ENCODE measurements around the gene SUCLG2.

DNA sequence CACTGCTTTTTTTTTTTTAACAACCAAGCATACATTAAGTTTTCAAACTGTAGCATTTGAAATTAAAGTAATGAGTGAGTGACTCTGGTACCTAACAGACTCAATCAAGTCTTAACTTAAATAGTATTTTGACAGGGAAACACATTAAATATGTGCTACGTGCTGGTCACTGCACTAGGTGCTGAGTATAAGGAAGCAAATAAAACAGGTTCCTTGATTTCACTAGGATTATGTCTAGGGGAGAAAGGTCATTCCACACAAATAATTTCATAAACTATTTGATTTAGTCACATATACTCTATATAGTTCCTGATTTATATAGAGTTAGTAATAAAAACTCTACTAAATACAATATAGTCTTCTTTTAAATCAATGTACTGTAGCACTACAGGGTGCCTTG is 89.4 kb downstream of the SUCLG2 start:
- TF ChIP-seq POLR2A (IDR thresholded peaks at IDR 0.05; ENCODE audit: low read depth, low read length) (no peak), POLR2AphosphoS5 (IDR thresholded peaks at IDR 0.05; ENCODE audit: low read depth, low read length) (no peak), TAF1 (IDR thresholded peaks at IDR 0.05; ENCODE audit: borderline replicate concordance, low read depth, low read length) (no peak)

Measured in GM12892 (cell line).